Hepatocyte (in vitro differentiated cells): ENCODE data around the gene FUBP3.

ENCODE experiments used
- CTCF ChIP-seq: fragments of 200-600 bp; sonication (generic); IDR thresholded peaks from 2 replicates; pipeline ENCODE4 v1.5.1; 2016; ENCODE audit warnings: antibody characterized with exemption, mild to moderate bottlenecking; ENCODE audit not compliant: poor library complexity
- EZH2 ChIP-seq: fragments of 200-600 bp; sonication (generic); IDR thresholded peaks from 2 replicates; pipeline ENCODE4 v1.6.1; 2016; ENCODE audit warnings: antibody characterized with exemption, mild to moderate bottlenecking, borderline replicate concordance

- no peak for TF ChIP-seq CTCF
- TF ChIP-seq EZH2, result no peak
Measured at GRCh38 chr9:130593020-130593419, 13.6 kb downstream of the FUBP3 start.
